ENCODE results near the gene KCNJ12.
"Not testable (repeated sequence)": the region's sequence is repeated elsewhere in the genome, so short reads cannot be mapped to it uniquely, and the experiment has no call there.

KCNJ12 gene

GRCh38 chr17:21392266-21392665 lies 16.1 kb downstream of the KCNJ12 start:
- TF ChIP-seq, protein P1, sequence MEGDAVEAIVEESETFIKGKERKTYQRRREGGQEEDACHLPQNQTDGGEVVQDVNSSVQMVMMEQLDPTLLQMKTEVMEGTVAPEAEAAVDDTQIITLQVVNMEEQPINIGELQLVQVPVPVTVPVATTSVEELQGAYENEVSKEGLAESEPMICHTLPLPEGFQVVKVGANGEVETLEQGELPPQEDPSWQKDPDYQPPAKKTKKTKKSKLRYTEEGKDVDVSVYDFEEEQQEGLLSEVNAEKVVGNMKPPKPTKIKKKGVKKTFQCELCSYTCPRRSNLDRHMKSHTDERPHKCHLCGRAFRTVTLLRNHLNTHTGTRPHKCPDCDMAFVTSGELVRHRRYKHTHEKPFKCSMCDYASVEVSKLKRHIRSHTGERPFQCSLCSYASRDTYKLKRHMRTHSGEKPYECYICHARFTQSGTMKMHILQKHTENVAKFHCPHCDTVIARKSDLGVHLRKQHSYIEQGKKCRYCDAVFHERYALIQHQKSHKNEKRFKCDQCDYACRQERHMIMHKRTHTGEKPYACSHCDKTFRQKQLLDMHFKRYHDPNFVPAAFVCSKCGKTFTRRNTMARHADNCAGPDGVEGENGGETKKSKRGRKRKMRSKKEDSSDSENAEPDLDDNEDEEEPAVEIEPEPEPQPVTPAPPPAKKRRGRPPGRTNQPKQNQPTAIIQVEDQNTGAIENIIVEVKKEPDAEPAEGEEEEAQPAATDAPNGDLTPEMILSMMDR (conservative IDR thresholded peaks at IDR 0.05; ENCODE audit: low read depth, low read length), result no peak
- H3K4me3 ChIP-seq (ENCODE audit: low read length), result no peak overlapping the region
- DNase-seq (ENCODE audit: low read depth), result no peak

DNA sequence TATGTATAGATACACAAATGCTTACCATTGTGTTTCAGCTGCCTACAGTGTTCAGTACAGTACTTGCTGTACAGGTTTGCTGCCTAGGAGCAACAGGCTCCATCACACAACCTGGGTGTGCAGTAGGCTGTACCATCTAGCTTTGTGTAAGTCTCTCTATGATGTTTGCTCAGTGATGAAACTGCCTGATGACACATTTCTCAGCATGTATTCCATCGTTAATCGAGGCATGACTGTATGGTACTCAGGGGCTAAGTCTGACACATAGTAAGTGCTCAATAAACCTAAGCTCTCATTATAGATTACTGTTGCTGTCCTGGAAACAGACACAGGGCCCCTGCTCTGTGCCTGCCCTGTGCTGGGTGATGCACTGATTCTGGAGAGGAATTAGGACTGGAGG lies 18.1 kb downstream of the KCNJ12 start:
- DNase-seq (ENCODE audit: low read depth), result no peak
- TF ChIP-seq, protein P1 (conservative IDR thresholded peaks at IDR 0.05; ENCODE audit: low read depth, low read length), result no peak
- no peak overlapping the region for H3K4me3 ChIP-seq (ENCODE audit: low read length)

DNA sequence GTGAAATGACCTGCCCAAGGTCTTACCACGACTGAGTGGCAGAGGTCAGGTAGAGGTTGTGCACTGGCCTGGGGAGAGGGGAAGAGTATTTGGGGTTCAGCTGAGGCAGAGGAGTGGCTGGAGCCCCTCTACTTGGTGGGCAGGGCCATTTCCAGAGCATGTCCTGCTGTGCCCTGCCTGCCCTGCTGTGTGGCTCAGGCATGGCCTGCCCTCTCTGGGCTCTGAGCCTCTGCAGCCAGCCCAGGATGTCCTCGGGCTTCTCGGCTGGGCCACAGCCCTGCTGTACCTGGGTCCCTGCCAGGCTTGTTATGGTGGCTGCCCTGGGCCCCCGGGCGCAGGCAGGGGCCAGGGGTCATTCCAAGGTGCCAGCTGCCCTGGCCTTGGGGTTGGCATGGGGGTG lies 19.6 kb downstream of the KCNJ12 start:
- TF ChIP-seq, protein P1 (conservative IDR thresholded peaks at IDR 0.05; ENCODE audit: low read depth, low read length), result no peak
- no peak overlapping the region for H3K4me3 ChIP-seq (ENCODE audit: low read length)
- DNase-seq (ENCODE audit: low read depth), result no peak

GRCh38 chr17:21396237-21396636 lies 20.1 kb downstream of the KCNJ12 start:
- no peak for DNase-seq (ENCODE audit: low read depth)
- TF ChIP-seq, protein P1 (conservative IDR thresholded peaks at IDR 0.05; ENCODE audit: low read depth, low read length), result no peak
- no peak overlapping the region for H3K4me3 ChIP-seq (ENCODE audit: low read length)

- TF ChIP-seq, protein P1 (conservative IDR thresholded peaks at IDR 0.05; ENCODE audit: low read depth, low read length), result no peak
- no peak for DNase-seq (ENCODE audit: low read depth)
- H3K4me3 ChIP-seq (ENCODE audit: low read length), result no peak overlapping the region
These were observed 21.4 kb downstream of the KCNJ12 start for GRCh38 chr17:21397341-21398190.

GRCh38 chr17:21399474-21400186 lies 23.5 kb downstream of the KCNJ12 start:
- TF ChIP-seq, protein P1 (conservative IDR thresholded peaks at IDR 0.05; ENCODE audit: low read depth, low read length), result no peak
- DNase-seq (ENCODE audit: low read depth), result no peak
- H3K4me3 ChIP-seq (ENCODE audit: low read length), result no peak overlapping the region

- DNase-seq (ENCODE audit: low read depth); H3K4me3 ChIP-seq (ENCODE audit: low read length): not testable (repeated sequence)
These were observed 24.0 kb downstream of the KCNJ12 start for GRCh38 chr17:21400187-21400569.

All from retinal pigment epithelial cell (primary cell).